HG03039 (cell line): Measurements from ENCODE around the gene ITPR2.
"Not testable (repeated sequence)": the region's sequence is repeated elsewhere in the genome, so short reads cannot be mapped to it uniquely, and the experiment has no call there.

Experiments used
- ATAC-seq: cut with Tn5 transposase; IDR thresholded peaks from one replicate; pipeline ENCODE4 v1.9.1; 2021; ENCODE audit warnings: mild to moderate bottlenecking, moderate library complexity; ENCODE audit not compliant: unreplicated experiment

Gene ITPR2

DNA sequence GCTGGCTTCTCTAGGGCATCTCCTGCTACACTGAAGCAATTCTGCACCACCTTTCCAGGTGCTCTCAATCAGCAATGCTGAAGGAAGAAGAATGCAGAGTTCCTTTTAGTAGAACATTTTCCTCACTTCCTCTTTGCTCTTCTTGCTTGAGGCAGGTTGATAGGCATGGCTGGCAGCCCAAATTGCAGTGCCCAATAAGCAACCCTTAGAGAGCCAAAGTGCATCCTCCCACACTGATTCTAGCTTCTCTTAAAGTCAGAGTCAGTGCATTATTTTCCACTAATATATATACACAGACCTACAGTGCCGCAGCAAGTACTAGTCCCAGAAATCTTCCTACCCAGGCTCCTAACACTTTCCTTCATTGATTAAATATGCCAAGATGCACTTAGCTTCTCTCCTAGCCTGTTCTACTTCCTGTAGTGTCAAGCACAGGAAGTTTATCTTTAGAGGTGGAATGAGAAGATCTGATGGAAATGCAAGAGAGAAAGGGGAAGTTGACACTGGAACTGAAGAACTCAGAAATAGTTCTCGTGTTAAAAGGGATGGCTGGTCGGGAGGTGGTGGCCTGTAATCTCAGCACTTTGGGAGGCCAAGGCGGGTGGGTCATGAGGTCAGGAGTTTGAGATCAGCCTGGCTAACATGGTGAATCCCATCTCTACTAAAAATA, 504.9 kb downstream of the ITPR2 start:
- ATAC-seq, result no peak

DNA sequence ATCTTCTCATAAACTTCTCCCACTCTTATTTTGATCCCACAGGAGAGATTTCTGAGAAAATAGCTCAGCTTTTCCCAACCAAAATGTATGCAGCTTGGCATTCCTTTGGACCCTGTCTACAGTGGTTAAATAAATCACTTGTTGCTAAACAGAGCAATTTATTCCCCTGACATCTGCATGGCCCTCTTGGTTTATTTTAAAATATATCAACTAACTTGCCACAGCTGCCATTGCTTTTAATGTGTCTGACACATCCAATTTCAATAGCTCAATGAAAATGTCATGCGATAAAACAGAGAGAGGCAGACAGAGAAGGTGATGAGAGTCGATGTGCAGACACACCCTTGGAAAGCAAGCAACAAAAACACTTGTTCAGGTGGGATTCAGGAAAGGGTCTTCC, 509.3 kb downstream of the ITPR2 start:
- ATAC-seq, result no peak

DNA sequence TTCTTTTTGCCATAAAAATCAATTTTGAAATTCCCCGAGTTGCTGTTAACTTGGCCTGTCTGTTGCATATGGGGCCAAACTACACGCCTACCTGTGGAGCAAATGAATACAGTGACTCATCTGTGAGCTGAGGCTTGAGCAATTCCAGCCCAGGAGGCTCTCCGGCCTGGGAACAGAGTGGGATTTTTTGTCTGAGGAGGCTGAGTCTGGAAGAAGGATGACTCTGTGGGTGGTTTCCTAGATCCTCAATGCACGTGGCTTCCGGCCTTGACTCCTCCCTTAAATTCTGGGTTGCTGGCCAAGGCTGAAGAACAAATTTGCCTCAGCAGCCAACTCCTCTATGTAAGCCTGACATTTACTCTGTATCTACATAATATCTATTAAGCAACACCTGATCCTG, 513.5 kb downstream of the ITPR2 start:
- ATAC-seq, result no peak

DNA sequence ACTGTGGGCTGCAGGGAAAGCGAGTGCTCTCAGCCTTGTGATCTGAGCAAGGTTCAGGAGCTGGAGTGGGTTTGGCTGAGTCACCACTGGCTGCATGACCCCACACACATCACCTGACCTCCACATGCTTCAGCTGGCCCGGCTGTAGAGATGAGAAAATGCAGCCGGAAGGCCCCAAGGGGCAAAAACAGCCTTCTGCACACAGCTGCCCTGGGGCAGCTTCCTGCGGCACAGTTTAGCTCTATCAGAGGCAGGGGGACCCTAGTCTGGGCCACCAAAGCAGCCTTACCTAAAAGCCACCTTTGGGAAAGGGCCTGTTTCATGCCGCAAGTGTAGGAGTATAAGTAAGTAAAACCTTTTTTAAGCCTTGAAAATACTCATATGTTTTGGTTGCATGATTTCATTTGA, 514.3 kb downstream of the ITPR2 start:
- peak; percentile 83 for ATAC-seq

GRCh38 chr12:26317942-26318575, 514.9 kb downstream of the ITPR2 start:
- ATAC-seq, result peak; percentile 52

GRCh38 chr12:26314103-26314502, 518.9 kb downstream of the ITPR2 start:
- not testable (repeated sequence) for ATAC-seq

- not testable (repeated sequence) for ATAC-seq
Observed at GRCh38 chr12:26310489-26310888, 522.5 kb downstream of the ITPR2 start.

GRCh38 chr12:26309634-26310033, 523.4 kb downstream of the ITPR2 start:
- no peak for ATAC-seq

DNA sequence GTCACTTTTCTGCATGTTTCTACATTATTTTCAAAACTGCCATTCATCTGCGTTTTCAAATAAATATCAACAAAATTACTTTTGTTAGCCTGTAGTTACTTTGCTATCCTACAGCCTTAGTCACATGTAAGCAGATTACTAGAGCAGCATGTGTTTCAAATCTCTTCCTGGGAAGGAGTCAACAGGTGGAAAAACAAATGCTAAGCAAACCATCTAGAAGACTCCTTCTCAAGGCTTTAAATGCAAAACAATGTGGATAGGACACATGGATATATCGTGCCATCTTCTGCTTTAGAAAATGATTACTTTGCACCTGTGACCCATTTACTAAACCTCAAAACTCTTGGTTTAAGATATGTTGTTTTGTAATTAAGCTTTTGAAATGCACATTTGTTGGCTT, 528.7 kb downstream of the ITPR2 start:
- no peak for ATAC-seq

GRCh38 chr12:26303418-26303817, 529.6 kb downstream of the ITPR2 start:
- ATAC-seq, result no peak

GRCh38 chr12:26302776-26303175, 530.2 kb downstream of the ITPR2 start:
- no peak for ATAC-seq

DNA sequence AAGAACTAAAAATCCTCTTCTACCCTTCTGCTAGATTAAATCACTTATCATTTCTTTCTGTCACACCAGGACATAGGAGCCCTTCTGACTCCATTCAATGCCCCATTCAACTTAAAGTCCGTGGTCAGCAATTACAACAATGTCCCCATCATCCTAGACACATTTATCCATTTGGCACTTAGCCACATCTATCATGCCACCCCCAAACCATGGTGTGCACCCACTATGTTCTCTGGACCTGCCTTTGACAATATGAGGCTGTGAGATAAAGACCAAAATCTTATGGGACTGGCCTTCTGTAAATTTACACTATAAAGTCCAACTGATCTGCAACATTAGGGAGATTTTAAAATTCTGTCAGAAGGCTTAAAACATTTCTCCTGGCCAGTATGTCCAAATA, 533.2 kb downstream of the ITPR2 start:
- no peak for ATAC-seq

- peak; percentile 97 for ATAC-seq
Observed at GRCh38 chr12:26298785-26299621, 534.0 kb downstream of the ITPR2 start.

GRCh38 chr12:26297396-26298070, 535.5 kb downstream of the ITPR2 start:
- ATAC-seq, result no peak

- no peak for ATAC-seq
Observed at GRCh38 chr12:26295001-26295400, 538.0 kb downstream of the ITPR2 start.

- no peak for ATAC-seq
Observed at GRCh38 chr12:26293612-26294011, 539.4 kb downstream of the ITPR2 start.

- no peak for ATAC-seq
Observed at GRCh38 chr12:26292596-26292995, 540.4 kb downstream of the ITPR2 start.

GRCh38 chr12:26290565-26290964, 542.4 kb downstream of the ITPR2 start:
- no peak for ATAC-seq

DNA sequence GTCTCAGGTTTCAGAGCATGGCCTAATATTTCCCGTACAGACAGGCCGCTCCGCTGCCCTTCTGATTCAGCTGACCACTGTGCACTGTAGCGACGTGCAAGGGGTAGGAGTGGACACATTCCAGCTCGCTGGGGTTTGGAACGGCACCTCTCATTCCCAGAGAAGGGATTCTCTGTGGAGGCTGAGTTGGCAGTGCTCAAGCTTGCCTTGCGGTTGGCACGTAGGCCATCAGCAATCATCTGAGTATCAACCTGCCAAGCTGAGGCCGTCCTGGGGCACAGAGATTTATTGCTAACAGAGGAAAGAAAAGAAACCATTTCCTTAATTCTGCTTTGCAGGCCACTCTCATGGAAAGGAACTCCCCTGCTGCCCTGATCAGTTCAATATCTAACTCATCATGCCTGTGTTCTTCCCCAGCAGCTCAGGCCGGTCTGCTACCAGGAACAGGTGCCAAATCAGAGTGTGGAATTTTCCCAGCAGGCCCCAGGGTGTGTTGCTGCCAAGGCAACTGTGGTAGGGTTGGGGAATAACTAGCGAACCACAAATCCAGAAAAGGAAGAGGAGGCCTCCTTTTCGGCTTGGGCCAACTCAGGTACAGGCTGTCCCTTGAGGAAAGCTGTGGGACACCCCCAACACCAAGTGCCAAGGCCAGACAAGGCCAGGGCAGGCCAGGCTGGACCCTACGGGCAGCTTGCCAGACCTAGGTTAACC, 545.2 kb downstream of the ITPR2 start:
- no peak for ATAC-seq
